GM18873 (cell line): ENCODE measurements around the gene PTF1A.
"Not testable (repeated sequence)": the region's sequence is repeated elsewhere in the genome, so short reads cannot be mapped to it uniquely, and the experiment has no call there.

ENCODE experiments used
- ATAC-seq: cut with Tn5 transposase; IDR thresholded peaks from one replicate; pipeline ENCODE4 v1.9.1; 2021; ENCODE audit warnings: mild to moderate bottlenecking, moderate library complexity, moderate number of reproducible peaks; ENCODE audit not compliant: unreplicated experiment, low FRiP score

The PTF1A gene

GRCh38 chr10:23201837-23202236, 9.7 kb downstream of the PTF1A start:
- ATAC-seq: no peak

GRCh38 chr10:23202779-23203178, 10.7 kb downstream of the PTF1A start:
- no peak for ATAC-seq

GRCh38 chr10:23203369-23204325, 11.5 kb downstream of the PTF1A start:
- ATAC-seq: no peak

- no peak for ATAC-seq
These were observed 12.7 kb downstream of the PTF1A start for GRCh38 chr10:23204773-23205172.

GRCh38 chr10:23205972-23206642, 14.0 kb downstream of the PTF1A start:
- no peak for ATAC-seq

- no peak for ATAC-seq
These were observed 25.4 kb downstream of the PTF1A start for GRCh38 chr10:23217471-23217870.

GRCh38 chr10:23230582-23230981, 38.5 kb downstream of the PTF1A start:
- no peak for ATAC-seq

GRCh38 chr10:23238015-23238414, 45.9 kb downstream of the PTF1A start:
- ATAC-seq: no peak

- ATAC-seq: not testable (repeated sequence)
These were observed 49.7 kb downstream of the PTF1A start for GRCh38 chr10:23241779-23242178.
